Endothelial cell of umbilical vein (primary cell): ENCODE results near the gene PPP2R2C. TPM values are rescaled to one million over a fixed set of nuclear protein-coding genes. Genes with fewer than 3 reads are reported as not detected.

ENCODE experiments used
- BruUV-seq: library from RNA; stranded (reverse); fragments of 400-500 nt; replicated peaks from 2 replicates; lab custom pipeline; 2021; lab: Mats Ljungman, UMichigan
- CTCF ChIA-PET: fragments of 300-600, 350-600 bp; sonication (Branson Sonifier 250); formaldehyde crosslinking; loops from one replicate; lab custom pipeline; 2021; ENCODE audit warnings: antibody characterized with exemption, inconsistent platforms; lab: Charles Lee
- POLR2A ChIA-PET: fragments of 300-600, 350-600 bp; sonication (Branson Sonifier 250); formaldehyde crosslinking; loops from one replicate; lab custom pipeline; 2021; ENCODE audit warnings: antibody characterized with exemption, inconsistent platforms; lab: Charles Lee
- DNase-seq: peaks from one replicate; pipeline ENCODE4 v3.0.0-alpha.2; 2011; ENCODE audit warnings: low read depth, low spot score
- FAIRE-seq: peaks from 2 replicates; lab custom pipeline; 2011; peaks lifted over from hg19 to GRCh38; lab: Jason Lieb, UNC
- H2AFZ ChIP-seq: 2 replicates; pipeline ENCODE4 v1.6.0; 2012; ENCODE audit warnings: low read depth, low read length, control low read depth, inconsistent platforms
- H3K27ac ChIP-seq: 2 replicates; pipeline ENCODE4 v1.5.1; 2011; ENCODE audit warnings: low read depth, mild to moderate bottlenecking, control low read depth, low read length, moderate library complexity; ENCODE audit not compliant: insufficient read depth
- H3K27me3 ChIP-seq, 2 experiments: 2 replicates each; pipeline versions ENCODE4 v1.6.0 to v1.6.1; 2011; ENCODE audit warnings: low read length in 2 of 2, mixed read lengths in 1 of 2; ENCODE audit not compliant: control insufficient read depth in 2 of 2, insufficient read depth in 2 of 2
- H3K36me3 ChIP-seq, 2 experiments: 2 replicates in 1 of 2; 3 replicates in 1 of 2; pipeline ENCODE4 v1.5.1; 2011; ENCODE audit warnings: low read length in 2 of 2, mild to moderate bottlenecking in 1 of 2, moderate library complexity in 1 of 2; ENCODE audit not compliant: control insufficient read depth in 2 of 2, insufficient read depth in 2 of 2; ENCODE audit errors: extremely low read depth in 1 of 2
- H3K4me1 ChIP-seq: 3 replicates; pipeline ENCODE4 v1.5.1; 2011; ENCODE audit warnings: mild to moderate bottlenecking, low read length; ENCODE audit not compliant: control insufficient read depth, insufficient read depth; ENCODE audit errors: extremely low read depth
- H3K4me2 ChIP-seq: 2 replicates; pipeline ENCODE4 v1.6.1; 2011; ENCODE audit warnings: low read length, control low read depth, mixed read lengths; ENCODE audit not compliant: insufficient read depth
- H3K4me3 ChIP-seq, 3 experiments: fragments of 200-600 bp in 1 of 3; sonication (generic), shearing (Covaris generic) in 1 of 3; replicated peaks in 1 of 3; 2 replicates each; pipeline ENCODE4 v1.5.1; 2011 to 2016; ENCODE audit warnings: control low read depth in 3 of 3, low read length in 3 of 3, mild to moderate bottlenecking in 2 of 3, inconsistent platforms in 1 of 3, low read depth in 1 of 3, moderate library complexity in 1 of 3; ENCODE audit not compliant: insufficient read depth in 1 of 3
- H3K79me2 ChIP-seq: 2 replicates; pipeline ENCODE4 v1.6.0; 2012; ENCODE audit warnings: low read length, inconsistent platforms; ENCODE audit not compliant: control insufficient read depth, insufficient read depth
- H3K9ac ChIP-seq: replicated peaks from 2 replicates; pipeline ENCODE3; 2011; ENCODE audit warnings: low read length, control low read depth; ENCODE audit not compliant: insufficient read depth; ENCODE audit errors: extremely low read depth
- H3K9me1 ChIP-seq: replicated peaks from 3 replicates; pipeline ENCODE4 v1.6.0; 2011; ENCODE audit warnings: mild to moderate bottlenecking, low read length; ENCODE audit not compliant: control insufficient read depth, insufficient read depth; ENCODE audit errors: extremely low read depth
- H3K9me3 ChIP-seq: replicated peaks from 2 replicates; pipeline ENCODE4 v1.5.1; 2012; ENCODE audit warnings: low read length, inconsistent platforms; ENCODE audit not compliant: control insufficient read depth, insufficient read depth
- H4K20me1 ChIP-seq: replicated peaks from 2 replicates; pipeline ENCODE3; 2011; ENCODE audit warnings: mild to moderate bottlenecking, low read length; ENCODE audit not compliant: control insufficient read depth, insufficient read depth; ENCODE audit errors: extremely low read depth
- EZH2 ChIP-seq: IDR thresholded peaks from 2 replicates; pipeline ENCODE4 v1.6.1; 2012; ENCODE audit warnings: borderline replicate concordance, low read depth, mild to moderate bottlenecking, moderate library complexity, low read length, inconsistent platforms; ENCODE audit not compliant: severe bottlenecking
- FOS ChIP-seq: IDR thresholded peaks from 2 replicates; pipeline ENCODE4 v1.6.1; 2011; ENCODE audit warnings: mild to moderate bottlenecking, low read length, moderate library complexity, borderline replicate concordance; ENCODE audit not compliant: insufficient read depth
- GATA2 ChIP-seq: IDR thresholded peaks from 2 replicates; pipeline ENCODE4 v1.7.0; 2011; ENCODE audit warnings: low read depth, mild to moderate bottlenecking, moderate library complexity, mixed read lengths, low read length; ENCODE audit not compliant: insufficient read length, insufficient read depth
- JUN ChIP-seq: IDR thresholded peaks from 2 replicates; pipeline ENCODE4 v1.6.1; 2011; ENCODE audit warnings: borderline replicate concordance, low read depth; ENCODE audit not compliant: insufficient read length, insufficient read depth
- MYC ChIP-seq: IDR thresholded peaks from one replicate; pipeline ENCODE4 v1.6.1; 2011; ENCODE audit warnings: mild to moderate bottlenecking, low read depth, low read length
- POLR2A ChIP-seq: IDR thresholded peaks from 2 replicates; pipeline ENCODE4 v1.6.1; 2012; ENCODE audit warnings: low read depth, mild to moderate bottlenecking, control low read depth, low read length
- POLR2AphosphoS5 ChIP-seq: IDR thresholded peaks from 2 replicates; pipeline ENCODE4 v1.6.1; 2012; ENCODE audit warnings: low read depth, mild to moderate bottlenecking, control low read depth, low read length, moderate library complexity; ENCODE audit not compliant: insufficient read depth
- dilution Hi-C: fragments of 300-500 bp; cut with MboI; formaldehyde crosslinking; loops from one replicate; pipeline ENCODE4 v1.15.0; 2019; ENCODE audit warnings: low sequenced_read_pairs; ENCODE audit not compliant: extremely low pct_ligation_motif_present
- intact Hi-C: fragments of 100-400 bp; cut with micrococcal nuclease; formaldehyde crosslinking; loops from one replicate; pipeline ENCODE4 v1.10.0; 2022
- polyA plus RNA-seq, 4 experiments: library from polyadenylated mRNA; depleted of rRNA in 3 of 4; stranded (reverse) in 3 of 4; unstranded in 1 of 4; fragments of >200 nt; gene quantifications; 2 replicates each; pipeline versions ENCODE4 v1.2.1 to v1.2.3, GENCODE V29; 2011 to 2012; ENCODE audit warnings: missing spikeins in 1 of 4
- total RNA-seq: library from RNA; stranded (reverse); gene quantifications from 2 replicates; pipeline ENCODE4 v1.2.3, GENCODE V29; 2021
- TF ChIP-seq, protein P1 (sequence below), 2 donors: IDR thresholded peaks; 1 replicate in 1 of 2; 2 replicates in 1 of 2; pipeline ENCODE4 v1.5.1; 2011; ENCODE audit warnings: low read length in 2 of 2, mild to moderate bottlenecking in 2 of 2, moderate library complexity in 2 of 2, control low read depth in 1 of 2, inconsistent platforms in 1 of 2, low read depth in 1 of 2; ENCODE audit not compliant: insufficient read depth in 1 of 2; ENCODE audit errors: extremely low read depth in 1 of 2
- TF ChIP-seq, protein P2 (sequence below): IDR thresholded peaks from 2 replicates; pipeline ENCODE4 v1.6.1; 2011; ENCODE audit not compliant: insufficient read depth, insufficient read length

PPP2R2C gene
- total and polyA plus RNA-seq, 2 donors (not counting 3 experiments of a cell fraction or from before 2014, with no cell fraction given) = 0.03 to 0.09 TPM

DNA sequence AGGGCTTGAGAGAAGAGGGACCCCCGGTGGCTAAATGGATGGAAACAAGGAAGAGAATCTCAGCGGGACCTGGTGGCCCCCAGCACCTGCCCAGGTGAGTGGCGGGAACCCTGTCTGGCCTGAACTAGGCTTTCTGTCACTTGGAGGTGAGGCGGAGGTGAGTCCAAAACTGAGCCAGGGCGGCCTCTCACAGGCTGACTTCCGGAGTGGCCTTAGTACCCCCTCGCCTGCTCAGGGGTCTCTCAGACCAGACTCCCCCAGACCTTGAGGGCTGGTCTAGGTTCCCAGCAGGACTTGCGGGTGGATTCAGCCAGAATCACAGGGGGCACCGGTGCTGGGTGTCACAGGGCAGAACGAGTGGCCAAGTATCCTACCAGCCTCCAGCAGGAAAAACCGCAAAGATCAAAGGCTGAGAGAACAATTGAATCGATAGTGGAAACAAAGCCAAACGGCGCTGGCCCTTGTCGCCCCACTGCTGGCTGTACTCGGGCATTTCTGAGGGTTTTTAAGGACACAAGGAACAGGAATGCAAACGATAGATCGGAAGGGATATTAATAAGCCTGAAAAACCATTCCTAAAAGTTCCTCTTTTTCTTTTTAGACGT lies 135.0 kb downstream of the PPP2R2C start:
- CTCF ChIA-PET = no interaction called here
- no peak for TF ChIP-seq POLR2A
- no peak for TF ChIP-seq MYC
- TF ChIP-seq FOS = no peak
- TF ChIP-seq, protein P1, sequence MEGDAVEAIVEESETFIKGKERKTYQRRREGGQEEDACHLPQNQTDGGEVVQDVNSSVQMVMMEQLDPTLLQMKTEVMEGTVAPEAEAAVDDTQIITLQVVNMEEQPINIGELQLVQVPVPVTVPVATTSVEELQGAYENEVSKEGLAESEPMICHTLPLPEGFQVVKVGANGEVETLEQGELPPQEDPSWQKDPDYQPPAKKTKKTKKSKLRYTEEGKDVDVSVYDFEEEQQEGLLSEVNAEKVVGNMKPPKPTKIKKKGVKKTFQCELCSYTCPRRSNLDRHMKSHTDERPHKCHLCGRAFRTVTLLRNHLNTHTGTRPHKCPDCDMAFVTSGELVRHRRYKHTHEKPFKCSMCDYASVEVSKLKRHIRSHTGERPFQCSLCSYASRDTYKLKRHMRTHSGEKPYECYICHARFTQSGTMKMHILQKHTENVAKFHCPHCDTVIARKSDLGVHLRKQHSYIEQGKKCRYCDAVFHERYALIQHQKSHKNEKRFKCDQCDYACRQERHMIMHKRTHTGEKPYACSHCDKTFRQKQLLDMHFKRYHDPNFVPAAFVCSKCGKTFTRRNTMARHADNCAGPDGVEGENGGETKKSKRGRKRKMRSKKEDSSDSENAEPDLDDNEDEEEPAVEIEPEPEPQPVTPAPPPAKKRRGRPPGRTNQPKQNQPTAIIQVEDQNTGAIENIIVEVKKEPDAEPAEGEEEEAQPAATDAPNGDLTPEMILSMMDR (IDR thresholded peaks at IDR 0.05; ENCODE audit: extremely low read depth in 1 of 2, insufficient read depth in 1 of 2, low read depth in 1 of 2, low read length in 2 of 2) = no peak
- TF ChIP-seq EZH2 = no peak

DNA sequence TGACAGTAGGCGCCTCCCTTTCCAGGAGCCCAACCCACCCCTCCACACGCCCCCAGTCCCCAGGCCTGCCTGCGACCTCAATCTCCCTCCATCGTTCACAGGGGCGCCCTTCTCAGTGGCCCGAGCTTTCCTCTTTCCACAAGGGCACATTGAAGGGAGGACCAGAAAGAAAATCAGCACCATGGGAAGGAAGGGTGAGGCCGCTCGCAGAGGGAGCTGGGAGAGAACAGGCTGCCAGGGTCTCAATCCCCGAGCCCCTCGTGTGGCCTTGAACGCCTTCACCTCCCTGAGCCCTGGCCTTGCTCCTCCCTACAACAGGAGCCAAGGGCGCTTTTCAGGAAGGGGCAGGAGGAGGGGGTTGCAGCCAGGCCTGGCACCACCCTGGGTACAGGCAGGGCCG lies 136.2 kb downstream of the PPP2R2C start:
- H3K9ac ChIP-seq = no peak overlapping the region
- no peak overlapping the region for H2AFZ ChIP-seq
- H3K27me3 ChIP-seq = peaks cover 3% of the 10 kb centered on the region in 2 experiments
- no peaks in the 10 kb centered on the region for H3K36me3 ChIP-seq
- H3K4me3 ChIP-seq = no peak overlapping the region
- POLR2A ChIA-PET = no interaction called here
- CTCF ChIA-PET = interaction anchor here (1.3 to 14.0 kb wide), 3 partner anchors 9 to 85 kb away, joined by 6 to 623 read pairs (median 7); partner anchors contain the start of gene WFS1
- dilution Hi-C loops (no loop called here), intact Hi-C loops (no loop called here)
- DNase-seq (no peak), FAIRE-seq (no peak)
- BruUV-seq = no TSS peak
- H4K20me1 ChIP-seq = no peaks in the 10 kb centered on the region
- H3K9me3 ChIP-seq = no peaks in the 10 kb centered on the region
- no peaks in the 10 kb centered on the region for H3K4me1 ChIP-seq
- H3K27ac ChIP-seq = no peak overlapping the region
- TF ChIP-seq, protein P2, sequence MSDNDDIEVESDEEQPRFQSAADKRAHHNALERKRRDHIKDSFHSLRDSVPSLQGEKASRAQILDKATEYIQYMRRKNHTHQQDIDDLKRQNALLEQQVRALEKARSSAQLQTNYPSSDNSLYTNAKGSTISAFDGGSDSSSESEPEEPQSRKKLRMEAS = no peak
- no peak for TF ChIP-seq JUN
- no peak for TF ChIP-seq GATA2
- TF ChIP-seq POLR2A = no peak
- no peak for TF ChIP-seq POLR2AphosphoS5
- H3K9me1 ChIP-seq = no peaks in the 10 kb centered on the region
- no peaks in the 10 kb centered on the region for H3K79me2 ChIP-seq
- H3K4me2 ChIP-seq = no peak overlapping the region

More for the DNA sequence above, 135.0 kb downstream of the PPP2R2C start:
- Histone ChIP-seq H4K20me1 (no peaks in the 10 kb centered on the region), H3K9me3 (no peaks in the 10 kb centered on the region), H3K79me2 (no peaks in the 10 kb centered on the region), H3K4me1 (no peaks in the 10 kb centered on the region), H3K36me3 (no peaks in the 10 kb centered on the region), H3K4me2 (no peak overlapping the region), H3K9ac (no peak overlapping the region), H3K27me3 (peaks cover 3% of the 10 kb centered on the region in 2 experiments), H3K9me1 (no peaks in the 10 kb centered on the region), H3K27ac (no peak overlapping the region), H2AFZ (no peak overlapping the region), H3K4me3 (no peak overlapping the region)
- intact Hi-C loops = no loop called here
- no peak for DNase-seq
- dilution Hi-C loops = no loop called here
- POLR2A ChIA-PET = no interaction called here
- no peak for FAIRE-seq
- no TSS peak for BruUV-seq
